Stomach (tissue), 4 donors: Measurements from ENCODE around the gene SPTBN5.

ENCODE experiments used
- CTCF ChIP-seq, 7 experiments: fragments of 450-650 bp in 4 of 7; fragments of 200-600 bp in 3 of 7; sonication (generic) in 3 of 7; IDR thresholded peaks; one replicate each; pipeline ENCODE4 v1.5.1; 2016 to 2019; ENCODE audit warnings: antibody characterized with exemption in 7 of 7, control low read depth in 2 of 7, mild to moderate bottlenecking in 1 of 7
- EP300 ChIP-seq: sonication (generic); formaldehyde crosslinking; IDR thresholded peaks from one replicate; pipeline ENCODE4 v1.6.1; 2017; ENCODE audit warnings: antibody characterized with exemption
- POLR2A ChIP-seq, 4 donors: fragments of 450-650 bp; IDR thresholded peaks; one replicate each; pipeline ENCODE4 v1.6.1; 2016; ENCODE audit warnings: antibody characterized with exemption in 4 of 4, control low read depth in 2 of 4, mild to moderate bottlenecking in 1 of 4, moderate library complexity in 1 of 4

GRCh38 chr15:41922353-41922752, 28.5 kb upstream of the SPTBN5 start:
- TF ChIP-seq CTCF (IDR thresholded peaks at IDR 0.05), result no peak
- TF ChIP-seq EP300, result no peak
- no peak for TF ChIP-seq POLR2A (IDR thresholded peaks at IDR 0.05)
